K562 (cell line): ENCODE measurements around the gene RERE. TPM values are rescaled to one million over a fixed set of nuclear protein-coding genes. Genes with fewer than 3 reads are reported as not detected.

Experiments used
- EZH2 ChIP-seq: IDR thresholded peaks from 2 replicates; pipeline ENCODE4 v1.6.1; 2012; ENCODE audit warnings: low read depth, mild to moderate bottlenecking, inconsistent platforms, low read length, borderline replicate concordance
- IFI16 ChIP-seq: fragments of 250-450 bp; sonication (Bioruptor Pico); IDR thresholded peaks from 2 replicates; pipeline ENCODE4 v2.1.2; 2022; ENCODE audit warnings: mild to moderate bottlenecking, inconsistent platforms
- ZNF830 ChIP-seq: fragments of 250-450 bp; sonication (Bioruptor Pico); IDR thresholded peaks from 2 replicates; pipeline ENCODE4 v1.5.0; 2021; ENCODE audit warnings: mild to moderate bottlenecking
- polyA plus RNA-seq, 8 experiments: library from polyadenylated mRNA; depleted of rRNA in 4 of 8; stranded (reverse) in 5 of 8; unstranded in 3 of 8; fragments of >200 nt; fragmentation: Nextera tagmentation in 2 of 8; fragmentation: Illumina TruSeq in 1 of 8; extraction: Ambion mirVana in 2 of 8; extraction: Trizol in 1 of 8; gene quantifications; 2 replicates each; pipeline versions ENCODE4 v1.2.1 to v1.2.3, GENCODE V29; 2011 to 2014; ENCODE audit warnings: inconsistent platforms in 1 of 8, missing spikeins in 1 of 8
- total RNA-seq, 7 experiments: library from RNA; depleted of rRNA in 6 of 7; stranded (reverse); fragments of >200 nt in 6 of 7; fragmentation: Illumina TruSeq in 2 of 7; extraction: Trizol in 2 of 7; gene quantifications; 2 replicates each; pipeline versions ENCODE4 v1.2.1 to v1.2.3, GENCODE V29; 2011 to 2021; ENCODE audit warnings: low replicate concordance in 1 of 7
- TF ChIP-seq, protein P1 (sequence below): fragments of 450-650 bp; IDR thresholded peaks from 2 replicates; pipeline ENCODE4 v1.6.1; 2016; ENCODE audit warnings: mild to moderate bottlenecking, moderate library complexity
- TF ChIP-seq, protein P2 (sequence below): fragments of 450-650 bp; IDR thresholded peaks from 2 replicates; pipeline ENCODE4 v1.7.0; 2016; ENCODE audit warnings: borderline replicate concordance
- TF ChIP-seq, protein P3 (sequence below): fragments of 450-650 bp; formaldehyde crosslinking; IDR thresholded peaks from 2 replicates; pipeline ENCODE4 v1.4.0; 2022; ENCODE audit warnings: missing genetic modification characterization

RERE gene
- total and polyA plus RNA-seq, 9 of the 15 experiments (the other 6 are each of a cell fraction or from before 2014, with no cell fraction given): 3.0 to 51.5 (median 13.4) TPM

DNA sequence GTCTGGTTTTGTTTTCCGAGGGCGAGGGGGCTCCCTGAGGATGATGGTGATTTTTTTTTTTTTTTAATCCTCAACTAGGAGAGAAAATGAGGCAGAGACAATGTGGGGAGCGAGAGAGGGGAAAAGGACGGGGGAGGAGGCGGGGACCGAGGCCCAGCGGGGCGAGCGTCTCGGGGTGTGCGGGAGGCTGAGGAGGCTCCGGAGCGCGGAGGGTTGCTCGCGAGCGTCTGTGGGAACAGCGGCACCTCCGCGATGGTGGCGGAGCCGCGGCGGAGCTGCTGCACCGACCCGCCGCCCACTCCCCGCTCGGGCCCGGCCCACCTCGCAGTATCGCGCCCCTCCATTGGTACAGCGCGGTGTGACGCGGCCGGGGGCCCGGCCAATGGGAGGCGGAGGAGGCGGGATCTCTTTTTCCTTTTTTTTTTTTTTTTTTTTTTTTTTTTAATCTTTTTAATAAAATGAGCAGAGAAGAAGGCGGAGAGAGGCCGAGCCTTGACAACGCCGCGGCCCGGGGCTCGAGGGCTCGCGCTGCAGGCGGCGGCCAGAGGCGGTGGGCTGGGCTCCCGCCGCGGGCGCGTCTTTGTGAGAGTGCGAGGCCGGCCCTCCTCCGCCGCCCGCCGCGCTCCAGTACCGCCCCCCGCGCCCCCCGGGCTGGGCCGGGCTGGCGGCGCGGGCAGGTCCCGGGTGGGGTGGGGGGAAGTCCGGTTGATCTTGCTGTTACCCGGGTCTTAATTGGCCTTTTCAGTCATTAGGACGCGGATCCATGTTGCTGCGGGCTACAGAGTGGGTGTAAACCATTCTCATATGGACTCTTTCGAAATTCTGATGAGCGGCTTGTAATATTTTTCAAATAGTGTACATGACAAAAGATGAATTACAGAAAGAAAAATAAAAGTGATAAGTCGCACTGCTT lies at the start of gene RERE (continued):
- TF ChIP-seq, protein P1, sequence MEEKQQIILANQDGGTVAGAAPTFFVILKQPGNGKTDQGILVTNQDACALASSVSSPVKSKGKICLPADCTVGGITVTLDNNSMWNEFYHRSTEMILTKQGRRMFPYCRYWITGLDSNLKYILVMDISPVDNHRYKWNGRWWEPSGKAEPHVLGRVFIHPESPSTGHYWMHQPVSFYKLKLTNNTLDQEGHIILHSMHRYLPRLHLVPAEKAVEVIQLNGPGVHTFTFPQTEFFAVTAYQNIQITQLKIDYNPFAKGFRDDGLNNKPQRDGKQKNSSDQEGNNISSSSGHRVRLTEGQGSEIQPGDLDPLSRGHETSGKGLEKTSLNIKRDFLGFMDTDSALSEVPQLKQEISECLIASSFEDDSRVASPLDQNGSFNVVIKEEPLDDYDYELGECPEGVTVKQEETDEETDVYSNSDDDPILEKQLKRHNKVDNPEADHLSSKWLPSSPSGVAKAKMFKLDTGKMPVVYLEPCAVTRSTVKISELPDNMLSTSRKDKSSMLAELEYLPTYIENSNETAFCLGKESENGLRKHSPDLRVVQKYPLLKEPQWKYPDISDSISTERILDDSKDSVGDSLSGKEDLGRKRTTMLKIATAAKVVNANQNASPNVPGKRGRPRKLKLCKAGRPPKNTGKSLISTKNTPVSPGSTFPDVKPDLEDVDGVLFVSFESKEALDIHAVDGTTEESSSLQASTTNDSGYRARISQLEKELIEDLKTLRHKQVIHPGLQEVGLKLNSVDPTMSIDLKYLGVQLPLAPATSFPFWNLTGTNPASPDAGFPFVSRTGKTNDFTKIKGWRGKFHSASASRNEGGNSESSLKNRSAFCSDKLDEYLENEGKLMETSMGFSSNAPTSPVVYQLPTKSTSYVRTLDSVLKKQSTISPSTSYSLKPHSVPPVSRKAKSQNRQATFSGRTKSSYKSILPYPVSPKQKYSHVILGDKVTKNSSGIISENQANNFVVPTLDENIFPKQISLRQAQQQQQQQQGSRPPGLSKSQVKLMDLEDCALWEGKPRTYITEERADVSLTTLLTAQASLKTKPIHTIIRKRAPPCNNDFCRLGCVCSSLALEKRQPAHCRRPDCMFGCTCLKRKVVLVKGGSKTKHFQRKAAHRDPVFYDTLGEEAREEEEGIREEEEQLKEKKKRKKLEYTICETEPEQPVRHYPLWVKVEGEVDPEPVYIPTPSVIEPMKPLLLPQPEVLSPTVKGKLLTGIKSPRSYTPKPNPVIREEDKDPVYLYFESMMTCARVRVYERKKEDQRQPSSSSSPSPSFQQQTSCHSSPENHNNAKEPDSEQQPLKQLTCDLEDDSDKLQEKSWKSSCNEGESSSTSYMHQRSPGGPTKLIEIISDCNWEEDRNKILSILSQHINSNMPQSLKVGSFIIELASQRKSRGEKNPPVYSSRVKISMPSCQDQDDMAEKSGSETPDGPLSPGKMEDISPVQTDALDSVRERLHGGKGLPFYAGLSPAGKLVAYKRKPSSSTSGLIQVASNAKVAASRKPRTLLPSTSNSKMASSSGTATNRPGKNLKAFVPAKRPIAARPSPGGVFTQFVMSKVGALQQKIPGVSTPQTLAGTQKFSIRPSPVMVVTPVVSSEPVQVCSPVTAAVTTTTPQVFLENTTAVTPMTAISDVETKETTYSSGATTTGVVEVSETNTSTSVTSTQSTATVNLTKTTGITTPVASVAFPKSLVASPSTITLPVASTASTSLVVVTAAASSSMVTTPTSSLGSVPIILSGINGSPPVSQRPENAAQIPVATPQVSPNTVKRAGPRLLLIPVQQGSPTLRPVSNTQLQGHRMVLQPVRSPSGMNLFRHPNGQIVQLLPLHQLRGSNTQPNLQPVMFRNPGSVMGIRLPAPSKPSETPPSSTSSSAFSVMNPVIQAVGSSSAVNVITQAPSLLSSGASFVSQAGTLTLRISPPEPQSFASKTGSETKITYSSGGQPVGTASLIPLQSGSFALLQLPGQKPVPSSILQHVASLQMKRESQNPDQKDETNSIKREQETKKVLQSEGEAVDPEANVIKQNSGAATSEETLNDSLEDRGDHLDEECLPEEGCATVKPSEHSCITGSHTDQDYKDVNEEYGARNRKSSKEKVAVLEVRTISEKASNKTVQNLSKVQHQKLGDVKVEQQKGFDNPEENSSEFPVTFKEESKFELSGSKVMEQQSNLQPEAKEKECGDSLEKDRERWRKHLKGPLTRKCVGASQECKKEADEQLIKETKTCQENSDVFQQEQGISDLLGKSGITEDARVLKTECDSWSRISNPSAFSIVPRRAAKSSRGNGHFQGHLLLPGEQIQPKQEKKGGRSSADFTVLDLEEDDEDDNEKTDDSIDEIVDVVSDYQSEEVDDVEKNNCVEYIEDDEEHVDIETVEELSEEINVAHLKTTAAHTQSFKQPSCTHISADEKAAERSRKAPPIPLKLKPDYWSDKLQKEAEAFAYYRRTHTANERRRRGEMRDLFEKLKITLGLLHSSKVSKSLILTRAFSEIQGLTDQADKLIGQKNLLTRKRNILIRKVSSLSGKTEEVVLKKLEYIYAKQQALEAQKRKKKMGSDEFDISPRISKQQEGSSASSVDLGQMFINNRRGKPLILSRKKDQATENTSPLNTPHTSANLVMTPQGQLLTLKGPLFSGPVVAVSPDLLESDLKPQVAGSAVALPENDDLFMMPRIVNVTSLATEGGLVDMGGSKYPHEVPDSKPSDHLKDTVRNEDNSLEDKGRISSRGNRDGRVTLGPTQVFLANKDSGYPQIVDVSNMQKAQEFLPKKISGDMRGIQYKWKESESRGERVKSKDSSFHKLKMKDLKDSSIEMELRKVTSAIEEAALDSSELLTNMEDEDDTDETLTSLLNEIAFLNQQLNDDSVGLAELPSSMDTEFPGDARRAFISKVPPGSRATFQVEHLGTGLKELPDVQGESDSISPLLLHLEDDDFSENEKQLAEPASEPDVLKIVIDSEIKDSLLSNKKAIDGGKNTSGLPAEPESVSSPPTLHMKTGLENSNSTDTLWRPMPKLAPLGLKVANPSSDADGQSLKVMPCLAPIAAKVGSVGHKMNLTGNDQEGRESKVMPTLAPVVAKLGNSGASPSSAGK: no peak
- TF ChIP-seq EZH2 (no peak), IFI16 (CRISPR knock-in tag) (no peak), ZNF830 (CRISPR knock-in tag) (no peak)
- TF ChIP-seq, protein P2, sequence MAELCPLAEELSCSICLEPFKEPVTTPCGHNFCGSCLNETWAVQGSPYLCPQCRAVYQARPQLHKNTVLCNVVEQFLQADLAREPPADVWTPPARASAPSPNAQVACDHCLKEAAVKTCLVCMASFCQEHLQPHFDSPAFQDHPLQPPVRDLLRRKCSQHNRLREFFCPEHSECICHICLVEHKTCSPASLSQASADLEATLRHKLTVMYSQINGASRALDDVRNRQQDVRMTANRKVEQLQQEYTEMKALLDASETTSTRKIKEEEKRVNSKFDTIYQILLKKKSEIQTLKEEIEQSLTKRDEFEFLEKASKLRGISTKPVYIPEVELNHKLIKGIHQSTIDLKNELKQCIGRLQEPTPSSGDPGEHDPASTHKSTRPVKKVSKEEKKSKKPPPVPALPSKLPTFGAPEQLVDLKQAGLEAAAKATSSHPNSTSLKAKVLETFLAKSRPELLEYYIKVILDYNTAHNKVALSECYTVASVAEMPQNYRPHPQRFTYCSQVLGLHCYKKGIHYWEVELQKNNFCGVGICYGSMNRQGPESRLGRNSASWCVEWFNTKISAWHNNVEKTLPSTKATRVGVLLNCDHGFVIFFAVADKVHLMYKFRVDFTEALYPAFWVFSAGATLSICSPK: no peak
- TF ChIP-seq, protein P3, sequence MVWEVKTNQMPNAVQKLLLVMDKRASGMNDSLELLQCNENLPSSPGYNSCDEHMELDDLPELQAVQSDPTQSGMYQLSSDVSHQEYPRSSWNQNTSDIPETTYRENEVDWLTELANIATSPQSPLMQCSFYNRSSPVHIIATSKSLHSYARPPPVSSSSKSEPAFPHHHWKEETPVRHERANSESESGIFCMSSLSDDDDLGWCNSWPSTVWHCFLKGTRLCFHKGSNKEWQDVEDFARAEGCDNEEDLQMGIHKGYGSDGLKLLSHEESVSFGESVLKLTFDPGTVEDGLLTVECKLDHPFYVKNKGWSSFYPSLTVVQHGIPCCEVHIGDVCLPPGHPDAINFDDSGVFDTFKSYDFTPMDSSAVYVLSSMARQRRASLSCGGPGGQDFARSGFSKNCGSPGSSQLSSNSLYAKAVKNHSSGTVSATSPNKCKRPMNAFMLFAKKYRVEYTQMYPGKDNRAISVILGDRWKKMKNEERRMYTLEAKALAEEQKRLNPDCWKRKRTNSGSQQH: no peak
